Measurements from ENCODE around the gene SIRT3. TPM values are rescaled to one million over a fixed set of nuclear protein-coding genes. Genes with fewer than 3 reads are reported as not detected.

Gene SIRT3
- total RNA-seq, 6 experiments from 2014 or later: 9.2 to 22.0 (median 15.5) TPM

GRCh38 chr11:202490-202889, 33.7 kb downstream of the SIRT3 start:
- no peaks in the 10 kb centered on the region for H3K27me3 ChIP-seq
- no peaks in the 10 kb centered on the region for H3K9me3 ChIP-seq
- intact Hi-C loops (cut with DNase I): loop anchor here in 1 of 2 donors (5.0 kb wide), 1 partner anchor 45 kb away; no protein-coding TSS in a partner anchor
- DNase-seq (no peak), ATAC-seq (no peak)
- peaks cover 0 to 17% (median 4%) of the 10 kb centered on the region in 4 donors for H3K36me3 ChIP-seq
- peaks cover 0 to 14% (median 8%) of the 10 kb centered on the region in 4 donors for H3K4me1 ChIP-seq
- no peak overlapping the region for H3K4me3 ChIP-seq
- no peak overlapping the region for H3K27ac ChIP-seq
- TF ChIP-seq CTCF (IDR thresholded peaks at IDR 0.05) (no peak), POLR2A (IDR thresholded peaks at IDR 0.05) (no peak)
- WGBS (ENCODE audit: insufficient coverage, low coverage, low lambda C conversion rate, missing lambda C conversion rate): 75% methylated on average over 8 of the region's 8 CpGs

- Histone ChIP-seq H3K9me3 (no peaks in the 10 kb centered on the region), H3K4me1 (peaks cover 0 to 14% (median 8%) of the 10 kb centered on the region in 4 donors), H3K36me3 (peaks cover 0 to 17% (median 4%) of the 10 kb centered on the region in 4 donors), H3K4me3 (no peak overlapping the region), H3K27me3 (no peaks in the 10 kb centered on the region), H3K27ac (no peak overlapping the region)
- TF ChIP-seq CTCF (IDR thresholded peaks at IDR 0.05) (no peak), POLR2A (IDR thresholded peaks at IDR 0.05) (no peak)
- intact Hi-C loops (cut with DNase I): loop anchor here in 1 of 2 donors (5.0 kb wide), 1 partner anchor 45 kb away; no protein-coding TSS in a partner anchor
- no peak for ATAC-seq
- 50% methylated on average over 11 of the region's 15 CpGs for WGBS (ENCODE audit: insufficient coverage, low coverage, low lambda C conversion rate, missing lambda C conversion rate)
- no peak for DNase-seq
Measured at GRCh38 chr11:201966-202365, 34.2 kb downstream of the SIRT3 start.

- Histone ChIP-seq H3K4me1 (peaks cover 0 to 5% (median 1%) of the 10 kb centered on the region in 4 donors), H3K9me3 (no peaks in the 10 kb centered on the region), H3K27ac (no peak overlapping the region), H3K27me3 (no peaks in the 10 kb centered on the region), H3K4me3 (no peak overlapping the region), H3K36me3 (peaks cover 0 to 12% (median 2%) of the 10 kb centered on the region in 4 donors)
- intact Hi-C loops (cut with DNase I): loop anchor here in 1 of 2 donors (5.0 kb wide), 1 partner anchor 47 kb away; no protein-coding TSS in a partner anchor
- 97% methylated on average over 4 of the region's 13 CpGs for WGBS (ENCODE audit: insufficient coverage, low coverage, low lambda C conversion rate, missing lambda C conversion rate)
- TF ChIP-seq CTCF (IDR thresholded peaks at IDR 0.05) (no peak), POLR2A (IDR thresholded peaks at IDR 0.05) (no peak)
- no peak for DNase-seq
- ATAC-seq: no peak
Measured at GRCh38 chr11:200224-201003, 35.7 kb downstream of the SIRT3 start.

GRCh38 chr11:199782-200181, 36.4 kb downstream of the SIRT3 start:
- peaks cover 0 to 6% (median 1%) of the 10 kb centered on the region in 4 donors for H3K36me3 ChIP-seq
- TF ChIP-seq POLR2A (IDR thresholded peaks at IDR 0.05) (no peak), CTCF (IDR thresholded peaks at IDR 0.05) (no peak)

More at GRCh38 chr11:199782-200181, 36.4 kb downstream of the SIRT3 start:
- ATAC-seq: peak in 1 of 4 donors; percentile 11
- no peak overlapping the region for H3K27ac ChIP-seq
- WGBS (ENCODE audit: insufficient coverage, low coverage, low lambda C conversion rate, missing lambda C conversion rate): 87% methylated on average over 3 of the region's 8 CpGs
- intact Hi-C loops (cut with DNase I): loop anchor here in 1 of 2 donors (5.0 kb wide), 1 partner anchor 48 kb away; no protein-coding TSS in a partner anchor
- H3K4me1 ChIP-seq: no peaks in the 10 kb centered on the region
- no peak for DNase-seq
- no peaks in the 10 kb centered on the region for H3K9me3 ChIP-seq
- no peaks in the 10 kb centered on the region for H3K27me3 ChIP-seq
- H3K4me3 ChIP-seq: no peak overlapping the region
